Endothelial cell of umbilical vein (primary cell): ENCODE measurements around the gene SUPT4H1. TPM values are rescaled to one million over a fixed set of nuclear protein-coding genes. Genes with fewer than 3 reads are reported as not detected.

Experiments used
- BruUV-seq: library from RNA; stranded (reverse); fragments of 400-500 nt; replicated peaks from 2 replicates; lab custom pipeline; 2021; lab: Mats Ljungman, UMichigan
- CTCF ChIA-PET: fragments of 300-600, 350-600 bp; sonication (Branson Sonifier 250); formaldehyde crosslinking; loops from one replicate; lab custom pipeline; 2021; ENCODE audit warnings: antibody characterized with exemption, inconsistent platforms; lab: Charles Lee
- POLR2A ChIA-PET: fragments of 300-600, 350-600 bp; sonication (Branson Sonifier 250); formaldehyde crosslinking; loops from one replicate; lab custom pipeline; 2021; ENCODE audit warnings: antibody characterized with exemption, inconsistent platforms; lab: Charles Lee
- DNase-seq: peaks from one replicate; pipeline ENCODE4 v3.0.0-alpha.2; 2011; ENCODE audit warnings: low read depth, low spot score
- FAIRE-seq: peaks from 2 replicates; lab custom pipeline; 2011; peaks lifted over from hg19 to GRCh38; lab: Jason Lieb, UNC
- H2AFZ ChIP-seq: 2 replicates; pipeline ENCODE4 v1.6.0; 2012; ENCODE audit warnings: low read depth, low read length, control low read depth, inconsistent platforms
- H3K27ac ChIP-seq: 2 replicates; pipeline ENCODE4 v1.5.1; 2011; ENCODE audit warnings: low read depth, mild to moderate bottlenecking, control low read depth, low read length, moderate library complexity; ENCODE audit not compliant: insufficient read depth
- H3K27me3 ChIP-seq, 2 experiments: 2 replicates each; pipeline versions ENCODE4 v1.6.0 to v1.6.1; 2011; ENCODE audit warnings: low read length in 2 of 2, mixed read lengths in 1 of 2; ENCODE audit not compliant: control insufficient read depth in 2 of 2, insufficient read depth in 2 of 2
- H3K36me3 ChIP-seq, 2 experiments: 2 replicates in 1 of 2; 3 replicates in 1 of 2; pipeline ENCODE4 v1.5.1; 2011; ENCODE audit warnings: low read length in 2 of 2, mild to moderate bottlenecking in 1 of 2, moderate library complexity in 1 of 2; ENCODE audit not compliant: control insufficient read depth in 2 of 2, insufficient read depth in 2 of 2; ENCODE audit errors: extremely low read depth in 1 of 2
- H3K4me1 ChIP-seq: 3 replicates; pipeline ENCODE4 v1.5.1; 2011; ENCODE audit warnings: mild to moderate bottlenecking, low read length; ENCODE audit not compliant: control insufficient read depth, insufficient read depth; ENCODE audit errors: extremely low read depth
- H3K4me2 ChIP-seq: 2 replicates; pipeline ENCODE4 v1.6.1; 2011; ENCODE audit warnings: low read length, control low read depth, mixed read lengths; ENCODE audit not compliant: insufficient read depth
- H3K4me3 ChIP-seq, 3 experiments: fragments of 200-600 bp in 1 of 3; sonication (generic), shearing (Covaris generic) in 1 of 3; replicated peaks in 1 of 3; 2 replicates each; pipeline ENCODE4 v1.5.1; 2011 to 2016; ENCODE audit warnings: control low read depth in 3 of 3, low read length in 3 of 3, mild to moderate bottlenecking in 2 of 3, inconsistent platforms in 1 of 3, low read depth in 1 of 3, moderate library complexity in 1 of 3; ENCODE audit not compliant: insufficient read depth in 1 of 3
- H3K79me2 ChIP-seq: 2 replicates; pipeline ENCODE4 v1.6.0; 2012; ENCODE audit warnings: low read length, inconsistent platforms; ENCODE audit not compliant: control insufficient read depth, insufficient read depth
- H3K9ac ChIP-seq: replicated peaks from 2 replicates; pipeline ENCODE3; 2011; ENCODE audit warnings: low read length, control low read depth; ENCODE audit not compliant: insufficient read depth; ENCODE audit errors: extremely low read depth
- H3K9me1 ChIP-seq: replicated peaks from 3 replicates; pipeline ENCODE4 v1.6.0; 2011; ENCODE audit warnings: mild to moderate bottlenecking, low read length; ENCODE audit not compliant: control insufficient read depth, insufficient read depth; ENCODE audit errors: extremely low read depth
- H3K9me3 ChIP-seq: replicated peaks from 2 replicates; pipeline ENCODE4 v1.5.1; 2012; ENCODE audit warnings: low read length, inconsistent platforms; ENCODE audit not compliant: control insufficient read depth, insufficient read depth
- H4K20me1 ChIP-seq: replicated peaks from 2 replicates; pipeline ENCODE3; 2011; ENCODE audit warnings: mild to moderate bottlenecking, low read length; ENCODE audit not compliant: control insufficient read depth, insufficient read depth; ENCODE audit errors: extremely low read depth
- EZH2 ChIP-seq: IDR thresholded peaks from 2 replicates; pipeline ENCODE4 v1.6.1; 2012; ENCODE audit warnings: borderline replicate concordance, low read depth, mild to moderate bottlenecking, moderate library complexity, low read length, inconsistent platforms; ENCODE audit not compliant: severe bottlenecking
- FOS ChIP-seq: IDR thresholded peaks from 2 replicates; pipeline ENCODE4 v1.6.1; 2011; ENCODE audit warnings: mild to moderate bottlenecking, low read length, moderate library complexity, borderline replicate concordance; ENCODE audit not compliant: insufficient read depth
- GATA2 ChIP-seq: IDR thresholded peaks from 2 replicates; pipeline ENCODE4 v1.7.0; 2011; ENCODE audit warnings: low read depth, mild to moderate bottlenecking, moderate library complexity, mixed read lengths, low read length; ENCODE audit not compliant: insufficient read length, insufficient read depth
- JUN ChIP-seq: IDR thresholded peaks from 2 replicates; pipeline ENCODE4 v1.6.1; 2011; ENCODE audit warnings: borderline replicate concordance, low read depth; ENCODE audit not compliant: insufficient read length, insufficient read depth
- MYC ChIP-seq: IDR thresholded peaks from one replicate; pipeline ENCODE4 v1.6.1; 2011; ENCODE audit warnings: mild to moderate bottlenecking, low read depth, low read length
- POLR2A ChIP-seq: IDR thresholded peaks from 2 replicates; pipeline ENCODE4 v1.6.1; 2012; ENCODE audit warnings: low read depth, mild to moderate bottlenecking, control low read depth, low read length
- POLR2AphosphoS5 ChIP-seq: IDR thresholded peaks from 2 replicates; pipeline ENCODE4 v1.6.1; 2012; ENCODE audit warnings: low read depth, mild to moderate bottlenecking, control low read depth, low read length, moderate library complexity; ENCODE audit not compliant: insufficient read depth
- dilution Hi-C: fragments of 300-500 bp; cut with MboI; formaldehyde crosslinking; loops from one replicate; pipeline ENCODE4 v1.15.0; 2019; ENCODE audit warnings: low sequenced_read_pairs; ENCODE audit not compliant: extremely low pct_ligation_motif_present
- intact Hi-C: fragments of 100-400 bp; cut with micrococcal nuclease; formaldehyde crosslinking; loops from one replicate; pipeline ENCODE4 v1.10.0; 2022
- polyA plus RNA-seq, 4 experiments: library from polyadenylated mRNA; depleted of rRNA in 3 of 4; stranded (reverse) in 3 of 4; unstranded in 1 of 4; fragments of >200 nt; gene quantifications; 2 replicates each; pipeline versions ENCODE4 v1.2.1 to v1.2.3, GENCODE V29; 2011 to 2012; ENCODE audit warnings: missing spikeins in 1 of 4
- total RNA-seq: library from RNA; stranded (reverse); gene quantifications from 2 replicates; pipeline ENCODE4 v1.2.3, GENCODE V29; 2021
- TF ChIP-seq, protein P1 (sequence below), 2 donors: IDR thresholded peaks; 1 replicate in 1 of 2; 2 replicates in 1 of 2; pipeline ENCODE4 v1.5.1; 2011; ENCODE audit warnings: low read length in 2 of 2, mild to moderate bottlenecking in 2 of 2, moderate library complexity in 2 of 2, control low read depth in 1 of 2, inconsistent platforms in 1 of 2, low read depth in 1 of 2; ENCODE audit not compliant: insufficient read depth in 1 of 2; ENCODE audit errors: extremely low read depth in 1 of 2
- TF ChIP-seq, protein P2 (sequence below): IDR thresholded peaks from 2 replicates; pipeline ENCODE4 v1.6.1; 2011; ENCODE audit not compliant: insufficient read depth, insufficient read length

The SUPT4H1 gene
- total and polyA plus RNA-seq, 2 donors (not counting 3 experiments of a cell fraction or from before 2014, with no cell fraction given), result 77.5 to 154 TPM

- no peaks in the 10 kb centered on the region for H3K27me3 ChIP-seq
- H3K9me1 ChIP-seq, result no peaks in the 10 kb centered on the region
- H4K20me1 ChIP-seq, result no peaks in the 10 kb centered on the region
- no peak overlapping the region for H3K4me3 ChIP-seq
- FAIRE-seq, result no peak
- TF ChIP-seq POLR2A (no peak), POLR2AphosphoS5 (no peak), JUN (no peak), GATA2 (no peak)
- no peaks in the 10 kb centered on the region for H3K9me3 ChIP-seq
- no peaks in the 10 kb centered on the region for H3K79me2 ChIP-seq
- dilution Hi-C loops (no loop called here), intact Hi-C loops (no loop called here)
- H3K4me2 ChIP-seq, result no peak overlapping the region
- DNase-seq, result no peak
- no peak overlapping the region for H2AFZ ChIP-seq
- POLR2A ChIA-PET, result no interaction called here
- H3K9ac ChIP-seq, result no peak overlapping the region
- CTCF ChIA-PET, result no interaction called here
- no peaks in the 10 kb centered on the region for H3K36me3 ChIP-seq
- no TSS peak for BruUV-seq
- H3K27ac ChIP-seq, result no peak overlapping the region
- H3K4me1 ChIP-seq, result peaks cover 4% of the 10 kb centered on the region
Observed at GRCh38 chr17:58335061-58335731, 16.8 kb downstream of the SUPT4H1 start.

- Histone ChIP-seq H3K4me1 (peaks cover 4% of the 10 kb centered on the region), H4K20me1 (no peaks in the 10 kb centered on the region), H3K9me3 (no peaks in the 10 kb centered on the region), H3K79me2 (no peaks in the 10 kb centered on the region), H3K9ac (no peak overlapping the region), H3K27ac (no peak overlapping the region), H2AFZ (no peak overlapping the region), H3K4me2 (no peak overlapping the region), H3K36me3 (no peaks in the 10 kb centered on the region), H3K9me1 (no peaks in the 10 kb centered on the region), H3K27me3 (no peaks in the 10 kb centered on the region), H3K4me3 (no peak overlapping the region)
- intact Hi-C loops (no loop called here), dilution Hi-C loops (no loop called here)
- POLR2A ChIA-PET, result no interaction called here
- CTCF ChIA-PET, result no interaction called here
- no TSS peak for BruUV-seq
- no peak for FAIRE-seq
- TF ChIP-seq POLR2AphosphoS5 (no peak), JUN (no peak), MYC (no peak), FOS (no peak), GATA2 (no peak), POLR2A (no peak), EZH2 (no peak)
- TF ChIP-seq, protein P1, sequence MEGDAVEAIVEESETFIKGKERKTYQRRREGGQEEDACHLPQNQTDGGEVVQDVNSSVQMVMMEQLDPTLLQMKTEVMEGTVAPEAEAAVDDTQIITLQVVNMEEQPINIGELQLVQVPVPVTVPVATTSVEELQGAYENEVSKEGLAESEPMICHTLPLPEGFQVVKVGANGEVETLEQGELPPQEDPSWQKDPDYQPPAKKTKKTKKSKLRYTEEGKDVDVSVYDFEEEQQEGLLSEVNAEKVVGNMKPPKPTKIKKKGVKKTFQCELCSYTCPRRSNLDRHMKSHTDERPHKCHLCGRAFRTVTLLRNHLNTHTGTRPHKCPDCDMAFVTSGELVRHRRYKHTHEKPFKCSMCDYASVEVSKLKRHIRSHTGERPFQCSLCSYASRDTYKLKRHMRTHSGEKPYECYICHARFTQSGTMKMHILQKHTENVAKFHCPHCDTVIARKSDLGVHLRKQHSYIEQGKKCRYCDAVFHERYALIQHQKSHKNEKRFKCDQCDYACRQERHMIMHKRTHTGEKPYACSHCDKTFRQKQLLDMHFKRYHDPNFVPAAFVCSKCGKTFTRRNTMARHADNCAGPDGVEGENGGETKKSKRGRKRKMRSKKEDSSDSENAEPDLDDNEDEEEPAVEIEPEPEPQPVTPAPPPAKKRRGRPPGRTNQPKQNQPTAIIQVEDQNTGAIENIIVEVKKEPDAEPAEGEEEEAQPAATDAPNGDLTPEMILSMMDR (IDR thresholded peaks at IDR 0.05; ENCODE audit: extremely low read depth in 1 of 2, insufficient read depth in 1 of 2, low read depth in 1 of 2, low read length in 2 of 2), result no peak
- TF ChIP-seq, protein P2, sequence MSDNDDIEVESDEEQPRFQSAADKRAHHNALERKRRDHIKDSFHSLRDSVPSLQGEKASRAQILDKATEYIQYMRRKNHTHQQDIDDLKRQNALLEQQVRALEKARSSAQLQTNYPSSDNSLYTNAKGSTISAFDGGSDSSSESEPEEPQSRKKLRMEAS, result no peak
- no peak for DNase-seq
Observed at GRCh38 chr17:58334661-58335060, 17.3 kb downstream of the SUPT4H1 start.
